Measurements from ENCODE around the gene IL36A.

DNA sequence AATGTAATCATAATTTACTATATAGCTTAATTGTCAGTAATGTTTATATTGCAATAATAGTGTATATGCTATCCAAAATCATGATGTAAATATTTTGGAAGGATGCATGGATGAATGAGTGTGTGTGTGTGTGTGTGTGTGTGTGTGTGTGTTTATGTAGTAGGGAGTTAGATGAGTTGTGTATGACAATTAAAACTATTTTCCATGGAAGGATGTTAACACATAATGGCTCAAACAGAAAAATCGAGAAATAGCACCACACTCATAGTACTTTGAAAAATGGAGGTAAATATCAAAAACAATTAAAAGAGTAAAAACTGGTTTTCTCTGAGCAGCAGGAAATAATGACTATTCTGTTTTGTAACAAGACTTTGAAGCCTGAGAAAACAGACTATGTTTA, 8.1 kb upstream of the IL36A start:
- TF ChIP-seq EZH2 (optimal IDR thresholded peaks at IDR 0.05; ENCODE audit: low read depth, low read length), result no peak
- TF ChIP-seq, protein P1, sequence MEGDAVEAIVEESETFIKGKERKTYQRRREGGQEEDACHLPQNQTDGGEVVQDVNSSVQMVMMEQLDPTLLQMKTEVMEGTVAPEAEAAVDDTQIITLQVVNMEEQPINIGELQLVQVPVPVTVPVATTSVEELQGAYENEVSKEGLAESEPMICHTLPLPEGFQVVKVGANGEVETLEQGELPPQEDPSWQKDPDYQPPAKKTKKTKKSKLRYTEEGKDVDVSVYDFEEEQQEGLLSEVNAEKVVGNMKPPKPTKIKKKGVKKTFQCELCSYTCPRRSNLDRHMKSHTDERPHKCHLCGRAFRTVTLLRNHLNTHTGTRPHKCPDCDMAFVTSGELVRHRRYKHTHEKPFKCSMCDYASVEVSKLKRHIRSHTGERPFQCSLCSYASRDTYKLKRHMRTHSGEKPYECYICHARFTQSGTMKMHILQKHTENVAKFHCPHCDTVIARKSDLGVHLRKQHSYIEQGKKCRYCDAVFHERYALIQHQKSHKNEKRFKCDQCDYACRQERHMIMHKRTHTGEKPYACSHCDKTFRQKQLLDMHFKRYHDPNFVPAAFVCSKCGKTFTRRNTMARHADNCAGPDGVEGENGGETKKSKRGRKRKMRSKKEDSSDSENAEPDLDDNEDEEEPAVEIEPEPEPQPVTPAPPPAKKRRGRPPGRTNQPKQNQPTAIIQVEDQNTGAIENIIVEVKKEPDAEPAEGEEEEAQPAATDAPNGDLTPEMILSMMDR (IDR thresholded peaks at IDR 0.05; ENCODE audit: low read length), result no peak
